A673 (cell line): ENCODE measurements around the gene SYT5. TPM values are rescaled to one million over a fixed set of nuclear protein-coding genes. Genes with fewer than 3 reads are reported as not detected.
"Not testable (repeated sequence)": the region's sequence is repeated elsewhere in the genome, so short reads cannot be mapped to it uniquely, and the experiment has no call there.

Experiments
- BruUV-seq: library from RNA; stranded (reverse); fragments of 400-500 nt; replicated peaks from 2 replicates; lab custom pipeline; 2021; lab: Mats Ljungman, UMichigan
- CTCF ChIA-PET: fragments of 300-600 bp; sonication (Branson Sonifier 250); formaldehyde crosslinking; loops from one replicate; lab custom pipeline; 2022; ENCODE audit warnings: antibody characterized with exemption; lab: Charles Lee
- POLR2A ChIA-PET: fragments of 300-600 bp; sonication (Branson Sonifier 250); formaldehyde crosslinking; loops from one replicate; lab custom pipeline; 2022; ENCODE audit warnings: antibody characterized with exemption; ENCODE audit not compliant: low non-redundant PET; lab: Charles Lee
- DNase-seq: peaks from one replicate; pipeline ENCODE4 v3.0.0-alpha.2; 2015; ENCODE audit warnings: low spot score
- H3K27ac ChIP-seq: fragments of 200-600 bp; sonication (generic); 2 replicates; pipeline ENCODE4 v1.5.1; 2016; ENCODE audit warnings: mixed run types, low read depth, mild to moderate bottlenecking, mixed read lengths, antibody characterized with exemption, low read length; ENCODE audit not compliant: poor library complexity, severe bottlenecking
- H3K27me3 ChIP-seq: fragments of 200-600 bp; sonication (generic); replicated peaks from 2 replicates; pipeline ENCODE4 v1.6.1; 2017; ENCODE audit warnings: mixed run types, low read depth, mild to moderate bottlenecking, mixed read lengths, antibody characterized with exemption, low read length; ENCODE audit not compliant: insufficient read depth, poor library complexity
- H3K36me3 ChIP-seq: fragments of 200-600 bp; sonication (generic); 2 replicates; pipeline ENCODE4 v1.6.1; 2016; ENCODE audit warnings: mixed run types, mild to moderate bottlenecking, mixed read lengths, antibody characterized with exemption, low read length; ENCODE audit not compliant: insufficient read depth, poor library complexity, severe bottlenecking
- H3K4me1 ChIP-seq: fragments of 200-600 bp; sonication (generic); 2 replicates; pipeline ENCODE4 v1.6.1; 2017; ENCODE audit warnings: mixed run types, mild to moderate bottlenecking, mixed read lengths, antibody characterized with exemption, low read length; ENCODE audit not compliant: insufficient read depth, poor library complexity, severe bottlenecking
- H3K4me3 ChIP-seq: fragments of 200-600 bp; sonication (generic); 2 replicates; pipeline ENCODE4 v1.5.1; 2016; ENCODE audit warnings: low read depth, mixed run types, mild to moderate bottlenecking, mixed read lengths, low read length; ENCODE audit not compliant: poor library complexity, severe bottlenecking
- H3K9me3 ChIP-seq: fragments of 200-600 bp; sonication (generic); 2 replicates; pipeline ENCODE4 v1.6.1; 2016; ENCODE audit warnings: mixed run types, low read depth, mild to moderate bottlenecking, mixed read lengths, antibody characterized with exemption, low read length; ENCODE audit not compliant: poor library complexity, severe bottlenecking
- EZH2 ChIP-seq: fragments of 200-600 bp; sonication (generic); IDR thresholded peaks from 2 replicates; pipeline ENCODE4 v1.6.1; 2017; ENCODE audit warnings: borderline replicate concordance, low read depth, mild to moderate bottlenecking, mixed read lengths, antibody characterized with exemption, low read length; ENCODE audit not compliant: poor library complexity, severe bottlenecking
- intact Hi-C: fragments of 100-400 bp; cut with micrococcal nuclease; formaldehyde crosslinking; loops from one replicate; pipeline ENCODE4 v1.10.0; 2022; ENCODE audit not compliant: unreplicated experiment
- total RNA-seq: library from RNA; stranded (reverse); gene quantifications from 2 replicates; pipeline ENCODE4 v1.2.3, GENCODE V29; 2021
- TF ChIP-seq, protein P1 (sequence below): fragments of 300-800, 200-600 bp; sonication (generic); conservative IDR thresholded peaks from 2 replicates; pipeline ENCODE4 v1.5.1; 2017; ENCODE audit warnings: low read depth, mild to moderate bottlenecking, antibody characterized with exemption, low read length, moderate library complexity, mixed read lengths

The SYT5 gene
- total RNA-seq, 1 experiment from 2014 or later: not detected

DNA sequence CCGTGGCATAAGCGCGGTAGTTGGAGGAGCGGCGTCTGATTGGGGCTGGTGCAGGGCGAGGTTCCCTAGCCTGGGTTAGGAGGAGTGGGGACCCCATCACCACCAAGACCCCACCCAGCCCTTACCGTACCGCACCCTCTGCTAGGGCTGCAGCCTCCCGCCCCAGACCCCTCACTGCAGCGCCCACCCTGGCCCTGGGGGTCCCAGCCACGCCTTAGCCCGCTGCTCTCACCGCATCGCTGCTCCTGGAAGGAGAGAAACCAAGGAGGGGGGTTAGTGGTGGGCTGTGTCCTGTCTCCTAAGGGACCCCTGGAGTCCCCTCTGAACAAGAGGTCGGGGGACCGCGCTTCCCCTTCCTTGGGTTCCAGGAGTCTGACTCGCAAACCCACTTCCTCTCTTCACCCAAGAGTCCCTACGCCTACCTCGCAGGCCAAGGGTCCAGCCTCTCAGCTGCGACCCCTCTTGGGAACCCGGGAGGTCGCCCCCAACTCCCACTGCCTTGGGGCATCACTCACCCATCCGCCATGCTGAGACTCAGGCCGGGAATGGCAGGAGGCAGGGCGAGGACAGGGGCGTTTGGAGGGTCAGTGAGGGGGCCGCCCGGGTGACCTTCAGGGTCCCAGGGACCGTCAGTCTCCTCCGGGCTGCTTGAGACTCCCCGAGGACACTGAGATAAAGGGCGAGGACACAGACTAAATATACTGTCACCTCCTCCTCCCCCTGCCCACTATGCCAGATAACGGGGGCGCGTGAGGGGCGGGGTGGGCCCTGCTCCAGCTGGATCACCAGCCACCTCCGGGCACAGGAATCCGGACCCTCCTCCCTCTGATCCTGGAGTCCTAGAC is 22.8 kb downstream of the SYT5 start, which contains the start of gene TNNI3:
Gene TNNI3 (minus strand): TSS at position 669 of the 845 bp plus-strand sequence. CDS start 143 bp downstream, at position 526.
- POLR2A ChIA-PET: interaction anchor here (0.7 kb wide), 1 partner anchor 10 kb away, joined by 4 read pairs; no protein-coding TSS in a partner anchor
- Histone ChIP-seq H3K36me3 (no peaks in the 10 kb centered on the region), H3K4me1 (peaks cover 19% of the 10 kb centered on the region), H3K9me3 (no peaks in the 10 kb centered on the region), H3K4me3 (peak within 1 kb of the TSS; percentile 61), H3K27me3 (peaks cover 10% of the 10 kb centered on the region), H3K27ac (no peak within 1 kb of the TSS)
- DNase-seq: no peak
- no TSS peak for BruUV-seq
- CTCF ChIA-PET: no interaction called here
- TF ChIP-seq, protein P1, sequence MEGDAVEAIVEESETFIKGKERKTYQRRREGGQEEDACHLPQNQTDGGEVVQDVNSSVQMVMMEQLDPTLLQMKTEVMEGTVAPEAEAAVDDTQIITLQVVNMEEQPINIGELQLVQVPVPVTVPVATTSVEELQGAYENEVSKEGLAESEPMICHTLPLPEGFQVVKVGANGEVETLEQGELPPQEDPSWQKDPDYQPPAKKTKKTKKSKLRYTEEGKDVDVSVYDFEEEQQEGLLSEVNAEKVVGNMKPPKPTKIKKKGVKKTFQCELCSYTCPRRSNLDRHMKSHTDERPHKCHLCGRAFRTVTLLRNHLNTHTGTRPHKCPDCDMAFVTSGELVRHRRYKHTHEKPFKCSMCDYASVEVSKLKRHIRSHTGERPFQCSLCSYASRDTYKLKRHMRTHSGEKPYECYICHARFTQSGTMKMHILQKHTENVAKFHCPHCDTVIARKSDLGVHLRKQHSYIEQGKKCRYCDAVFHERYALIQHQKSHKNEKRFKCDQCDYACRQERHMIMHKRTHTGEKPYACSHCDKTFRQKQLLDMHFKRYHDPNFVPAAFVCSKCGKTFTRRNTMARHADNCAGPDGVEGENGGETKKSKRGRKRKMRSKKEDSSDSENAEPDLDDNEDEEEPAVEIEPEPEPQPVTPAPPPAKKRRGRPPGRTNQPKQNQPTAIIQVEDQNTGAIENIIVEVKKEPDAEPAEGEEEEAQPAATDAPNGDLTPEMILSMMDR: no peak
- no peak for TF ChIP-seq EZH2
- intact Hi-C loops: no loop called here

DNA sequence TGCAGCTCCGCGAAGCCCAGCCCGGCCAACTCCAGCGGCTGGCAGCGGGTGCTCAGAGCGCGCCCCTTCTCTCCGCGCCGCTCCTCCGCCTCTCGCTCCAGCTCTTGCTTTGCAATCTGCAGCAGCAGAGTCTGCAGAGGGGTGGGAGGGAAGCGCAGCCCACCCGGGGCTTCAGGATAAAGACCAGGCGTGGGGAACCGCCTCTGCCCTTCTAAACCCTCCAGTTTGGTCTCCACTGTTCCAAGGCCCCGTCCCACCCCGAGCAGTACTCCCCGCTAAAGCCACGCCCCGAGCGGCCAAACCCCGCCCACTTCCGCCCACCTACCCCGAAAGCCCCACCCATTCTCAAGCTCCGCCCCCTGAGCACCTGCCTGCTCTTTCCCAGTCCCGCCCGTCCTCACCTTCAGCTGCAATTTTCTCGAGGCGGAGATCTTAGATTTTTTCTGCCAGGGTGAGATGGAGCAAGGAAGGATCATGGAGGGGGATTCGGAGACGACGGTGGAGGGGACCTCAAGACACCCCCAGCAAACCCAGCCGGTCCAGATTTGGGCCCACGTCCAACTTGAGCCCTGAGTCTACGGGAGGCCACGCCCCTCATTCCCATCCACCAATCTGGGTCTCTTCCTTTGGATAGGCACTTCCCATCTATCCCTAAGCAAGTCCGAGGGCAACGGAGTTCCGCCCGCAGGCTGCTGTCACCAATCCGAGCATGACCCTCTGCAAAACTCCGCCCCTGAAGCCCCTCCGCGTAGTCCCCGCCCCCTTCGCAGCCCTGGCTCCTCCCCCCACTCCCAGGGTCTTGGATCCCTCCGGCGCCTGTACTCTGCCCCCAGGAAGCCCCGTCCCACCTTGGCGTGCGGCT is 23.7 kb downstream of the SYT5 start:
- peak overlapping the region; percentile 35 for H3K27ac ChIP-seq
- H3K4me1 ChIP-seq: peaks cover 25% of the 10 kb centered on the region
- TF ChIP-seq, protein P1: no peak
- TF ChIP-seq EZH2: no peak
- POLR2A ChIA-PET: no interaction called here
- H3K4me3 ChIP-seq: peak overlapping the region; percentile 61
- H3K9me3 ChIP-seq: no peaks in the 10 kb centered on the region
- intact Hi-C loops: no loop called here
- DNase-seq: peak; percentile 94
- H3K36me3 ChIP-seq: no peaks in the 10 kb centered on the region
- CTCF ChIA-PET: interaction anchor here (0.6 to 1.2 kb wide), 3 partner anchors 9 to 198 kb away, joined by 4 to 11 read pairs (median 10); partner anchors contain the start of gene COX6B2
- no TSS peak for BruUV-seq
- peaks cover 3% of the 10 kb centered on the region for H3K27me3 ChIP-seq

DNA sequence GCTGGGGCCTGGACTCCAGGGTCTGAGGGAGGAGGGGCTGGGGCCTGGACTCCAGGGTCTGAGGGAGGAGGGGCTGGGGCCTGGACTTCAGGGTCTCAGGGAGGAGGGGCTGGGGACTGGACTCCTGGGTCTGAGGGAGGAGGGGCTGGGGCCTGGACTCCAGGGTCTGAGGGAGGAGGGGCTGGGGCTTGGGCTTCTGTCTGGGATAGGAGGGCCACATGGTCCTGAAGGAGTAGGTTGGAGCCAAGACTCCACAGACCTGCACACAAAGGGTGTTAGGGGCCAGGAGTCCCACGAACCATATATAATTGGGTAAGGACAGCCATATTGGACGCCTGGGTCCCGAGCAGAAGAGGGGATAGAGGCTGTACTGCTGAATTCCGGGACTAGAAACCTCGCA is 24.3 kb downstream of the SYT5 start:
- intact Hi-C loops, H3K27me3 ChIP-seq, BruUV-seq, H3K36me3 ChIP-seq, H3K9me3 ChIP-seq, DNase-seq, POLR2A ChIA-PET: not testable (repeated sequence)
- H3K4me1 ChIP-seq: peaks cover 28% of the 10 kb centered on the region
- CTCF ChIA-PET: interaction anchor here (1.2 kb wide), 1 partner anchor 10 kb away, joined by 4 read pairs; no protein-coding TSS in a partner anchor
- H3K27ac ChIP-seq: peak overlapping the region; percentile 35
- peak overlapping the region; percentile 61 for H3K4me3 ChIP-seq
